ENCODE results near the gene IRF5. TPM values are rescaled to one million over a fixed set of nuclear protein-coding genes. Genes with fewer than 3 reads are reported as not detected.
A peak's percentile ranks its signal among the peaks of the same experiment; 100 is the strongest.

The IRF5 gene
- under 0.01 TPM in 2 replicates for total RNA-seq

GRCh38 chr7:128937647-128938543 is at the start of gene IRF5:
IRF5 (plus strand) TSS chr7:128937927; CDS start chr7:128942082, 4,155 bp downstream.
- no peaks in the 10 kb centered on the region for H3K9me3 ChIP-seq (ENCODE audit: low read depth, low read length)

GRCh38 chr7:128888039-128888755 is 49.5 kb upstream of the IRF5 start:
- TF ChIP-seq CTCF (IDR thresholded peaks at IDR 0.05; ENCODE audit: extremely low read depth, low read depth, low read length) = no peak
- H3K4me2 ChIP-seq (ENCODE audit: insufficient read depth, low read length) = no peak overlapping the region
- H2AFZ ChIP-seq (ENCODE audit: low read length) = no peak overlapping the region
- H3K36me3 ChIP-seq (ENCODE audit: insufficient read depth, low read length) = no peaks in the 10 kb centered on the region
- peaks cover 17% of the 10 kb centered on the region for H3K27me3 ChIP-seq (ENCODE audit: insufficient read depth, low read length)
- H4K20me1 ChIP-seq (ENCODE audit: insufficient read depth, low read length) = no peaks in the 10 kb centered on the region
- no peak overlapping the region for H3K27ac ChIP-seq (ENCODE audit: low read depth, low read length)
- H3K4me1 ChIP-seq (ENCODE audit: insufficient read depth, low read length) = no peaks in the 10 kb centered on the region
- no peak overlapping the region for H3K4me3 ChIP-seq (ENCODE audit: insufficient read depth, low read length)
- H3K79me2 ChIP-seq (ENCODE audit: insufficient read depth, low read length) = no peaks in the 10 kb centered on the region
- DNase-seq (ENCODE audit: insufficient read length, low spot score, missing footprints) = no peak
- no peaks in the 10 kb centered on the region for H3K9me3 ChIP-seq (ENCODE audit: low read depth, low read length)

More at GRCh38 chr7:128937647-128938543, at the start of gene IRF5:
- H3K79me2 ChIP-seq (ENCODE audit: insufficient read depth, low read length) = no peaks in the 10 kb centered on the region
- peaks cover 3% of the 10 kb centered on the region for H3K4me1 ChIP-seq (ENCODE audit: insufficient read depth, low read length)
- H2AFZ ChIP-seq (ENCODE audit: low read length) = peak within 1 kb of the TSS; percentile 57
- peaks cover 53% of the 10 kb centered on the region for H3K27me3 ChIP-seq (ENCODE audit: insufficient read depth, low read length)
- H3K36me3 ChIP-seq (ENCODE audit: insufficient read depth, low read length) = no peaks in the 10 kb centered on the region
- no peak for TF ChIP-seq CTCF (IDR thresholded peaks at IDR 0.05; ENCODE audit: extremely low read depth, low read depth, low read length)
- peak within 1 kb of the TSS; percentile 81 for H3K4me2 ChIP-seq (ENCODE audit: insufficient read depth, low read length)
- H4K20me1 ChIP-seq (ENCODE audit: insufficient read depth, low read length) = no peaks in the 10 kb centered on the region
- peak within 1 kb of the TSS; percentile 66 for H3K4me3 ChIP-seq (ENCODE audit: insufficient read depth, low read length)
- peak; percentile 74 for DNase-seq (ENCODE audit: insufficient read length, low spot score, missing footprints)
- H3K27ac ChIP-seq (ENCODE audit: low read depth, low read length) = no peak within 1 kb of the TSS

- peak; percentile 34 for DNase-seq (ENCODE audit: insufficient read length, low spot score, missing footprints)
- Histone ChIP-seq H4K20me1 (ENCODE audit: insufficient read depth, low read length) (no peaks in the 10 kb centered on the region), H3K4me2 (ENCODE audit: insufficient read depth, low read length) (no peak overlapping the region), H3K79me2 (ENCODE audit: insufficient read depth, low read length) (no peaks in the 10 kb centered on the region), H2AFZ (ENCODE audit: low read length) (no peak overlapping the region), H3K4me3 (ENCODE audit: insufficient read depth, low read length) (no peak overlapping the region), H3K9me3 (ENCODE audit: low read depth, low read length) (no peaks in the 10 kb centered on the region), H3K36me3 (ENCODE audit: insufficient read depth, low read length) (no peaks in the 10 kb centered on the region), H3K4me1 (ENCODE audit: insufficient read depth, low read length) (no peaks in the 10 kb centered on the region), H3K27ac (ENCODE audit: low read depth, low read length) (no peak overlapping the region), H3K27me3 (ENCODE audit: insufficient read depth, low read length) (peaks cover 17% of the 10 kb centered on the region)
- no peak for TF ChIP-seq CTCF (IDR thresholded peaks at IDR 0.05; ENCODE audit: extremely low read depth, low read depth, low read length)
These were observed 49.0 kb upstream of the IRF5 start for GRCh38 chr7:128888756-128889095.

- Histone ChIP-seq H3K4me2 (ENCODE audit: insufficient read depth, low read length) (no peak overlapping the region), H3K27me3 (ENCODE audit: insufficient read depth, low read length) (peaks cover 17% of the 10 kb centered on the region), H3K4me1 (ENCODE audit: insufficient read depth, low read length) (no peaks in the 10 kb centered on the region), H3K9me3 (ENCODE audit: low read depth, low read length) (no peaks in the 10 kb centered on the region), H3K4me3 (ENCODE audit: insufficient read depth, low read length) (no peak overlapping the region), H2AFZ (ENCODE audit: low read length) (no peak overlapping the region), H3K27ac (ENCODE audit: low read depth, low read length) (no peak overlapping the region), H3K79me2 (ENCODE audit: insufficient read depth, low read length) (no peaks in the 10 kb centered on the region), H4K20me1 (ENCODE audit: insufficient read depth, low read length) (no peaks in the 10 kb centered on the region), H3K36me3 (ENCODE audit: insufficient read depth, low read length) (no peaks in the 10 kb centered on the region)
- TF ChIP-seq CTCF (IDR thresholded peaks at IDR 0.05; ENCODE audit: extremely low read depth, low read depth, low read length) = no peak
- DNase-seq (ENCODE audit: insufficient read length, low spot score, missing footprints) = peak; percentile 66
These were observed 48.6 kb upstream of the IRF5 start for GRCh38 chr7:128889121-128889520.
